Measurements from ENCODE around the gene EMILIN2. TPM values are rescaled to one million over a fixed set of nuclear protein-coding genes. Genes with fewer than 3 reads are reported as not detected.

The EMILIN2 gene
- total RNA-seq, 1 donor from 2014 or later = 26.8 TPM

- no peak for DNase-seq (ENCODE audit: extremely low spot score in 2 of 2)
- Histone ChIP-seq H3K27ac (no peak overlapping the region), H3K4me1 (peaks cover 30% of the 10 kb centered on the region), H3K9me3 (no peaks in the 10 kb centered on the region), H3K4me3 (no peak overlapping the region), H3K27me3 (no peaks in the 10 kb centered on the region), H3K36me3 (no peaks in the 10 kb centered on the region)
- intact Hi-C loops (cut with DNase I) = no loop called here
- no peak for TF ChIP-seq CTCF (IDR thresholded peaks at IDR 0.05)
- TF ChIP-seq POLR2A (IDR thresholded peaks at IDR 0.05) = no peak
- no peak for TF ChIP-seq POLR2AphosphoS5 (IDR thresholded peaks at IDR 0.05; ENCODE audit: insufficient read depth in 1 of 2, low read depth in 1 of 2)
These were observed 116.2 kb downstream of the EMILIN2 start for GRCh38 chr18:2963048-2963447.

GRCh38 chr18:2964361-2965010 is 117.7 kb downstream of the EMILIN2 start:
- H3K36me3 ChIP-seq = no peaks in the 10 kb centered on the region
- TF ChIP-seq CTCF (IDR thresholded peaks at IDR 0.05) (no peak), POLR2A (IDR thresholded peaks at IDR 0.05) (no peak), POLR2AphosphoS5 (IDR thresholded peaks at IDR 0.05; ENCODE audit: insufficient read depth in 1 of 2, low read depth in 1 of 2) (no peak)
- no peak for DNase-seq (ENCODE audit: extremely low spot score in 2 of 2)
- H3K4me1 ChIP-seq = peaks cover 27% of the 10 kb centered on the region
- no peaks in the 10 kb centered on the region for H3K9me3 ChIP-seq
- H3K27me3 ChIP-seq = no peaks in the 10 kb centered on the region
- no peak overlapping the region for H3K4me3 ChIP-seq
- intact Hi-C loops (cut with DNase I) = no loop called here
- H3K27ac ChIP-seq = no peak overlapping the region

Other genes with a start within 250 kb of the EMILIN2 start
- gene SMCHD1, start 191.3 kb upstream of the EMILIN2 start, total RNA-seq = 62.4 TPM
- 19.4 TPM for gene LPIN2, start 166.1 kb downstream of the EMILIN2 start, total RNA-seq